ENCODE measurements around the gene PLPP1. TPM values are rescaled to one million over a fixed set of nuclear protein-coding genes. Genes with fewer than 3 reads are reported as not detected.

Gene PLPP1
- total RNA-seq, 1 donor from 2014 or later, result 31.8 TPM

DNA sequence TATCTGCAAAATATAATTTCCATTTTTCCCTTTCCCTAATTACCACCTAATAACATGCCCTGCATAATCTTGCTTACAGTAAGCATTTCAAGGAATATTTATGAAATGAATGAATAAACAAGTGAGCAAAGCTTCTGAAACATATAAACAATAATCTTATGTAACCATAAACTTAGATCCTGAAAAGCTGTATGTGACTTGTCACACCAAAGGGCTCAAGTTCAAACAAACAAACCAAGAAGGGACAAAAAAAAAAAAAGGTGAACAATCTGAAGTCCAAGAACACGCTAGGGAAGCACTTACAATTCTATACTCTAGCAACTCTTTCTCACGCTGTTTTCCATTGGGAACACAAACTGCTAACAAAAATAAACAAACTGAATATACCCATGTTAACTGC, 36.3 kb downstream of the PLPP1 start:
- Mint-ChIP-seq H3K36me3 (no peaks in the 10 kb centered on the region), H3K27ac (no peak overlapping the region), H3K9me3 (no peaks in the 10 kb centered on the region)

DNA sequence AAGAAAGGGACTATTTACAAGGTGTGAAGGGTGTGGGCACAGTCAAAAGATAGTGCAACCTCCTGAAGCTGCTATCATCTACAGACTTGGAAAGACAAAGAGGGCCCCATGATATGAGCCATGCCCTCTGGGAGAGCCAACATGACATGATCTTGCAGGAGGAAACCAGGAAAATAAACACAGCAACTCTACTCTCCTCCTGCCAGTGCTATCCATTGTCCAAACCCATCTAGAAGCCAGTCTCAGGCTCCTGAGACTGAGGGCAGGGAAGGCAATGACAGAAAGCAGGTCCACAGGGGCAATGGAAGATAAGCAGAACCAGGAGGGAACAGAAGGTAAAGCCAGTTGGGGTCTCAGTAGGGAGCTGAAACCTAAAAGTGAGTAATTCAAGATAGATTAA, 37.1 kb downstream of the PLPP1 start:
- H3K27me3 Mint-ChIP-seq (ENCODE audit: low read depth), result no peaks in the 10 kb centered on the region
- H3K9me3 Mint-ChIP-seq, result no peaks in the 10 kb centered on the region
- no peak overlapping the region for H3K27ac Mint-ChIP-seq
- DNase-seq (ENCODE audit: low spot score in 2 of 2, unreplicated experiment in 2 of 2), result no peak
- H3K4me1 Mint-ChIP-seq, result peaks cover 12% of the 10 kb centered on the region
- no peak overlapping the region for H3K4me3 Mint-ChIP-seq
- TF ChIP-seq, protein P1, sequence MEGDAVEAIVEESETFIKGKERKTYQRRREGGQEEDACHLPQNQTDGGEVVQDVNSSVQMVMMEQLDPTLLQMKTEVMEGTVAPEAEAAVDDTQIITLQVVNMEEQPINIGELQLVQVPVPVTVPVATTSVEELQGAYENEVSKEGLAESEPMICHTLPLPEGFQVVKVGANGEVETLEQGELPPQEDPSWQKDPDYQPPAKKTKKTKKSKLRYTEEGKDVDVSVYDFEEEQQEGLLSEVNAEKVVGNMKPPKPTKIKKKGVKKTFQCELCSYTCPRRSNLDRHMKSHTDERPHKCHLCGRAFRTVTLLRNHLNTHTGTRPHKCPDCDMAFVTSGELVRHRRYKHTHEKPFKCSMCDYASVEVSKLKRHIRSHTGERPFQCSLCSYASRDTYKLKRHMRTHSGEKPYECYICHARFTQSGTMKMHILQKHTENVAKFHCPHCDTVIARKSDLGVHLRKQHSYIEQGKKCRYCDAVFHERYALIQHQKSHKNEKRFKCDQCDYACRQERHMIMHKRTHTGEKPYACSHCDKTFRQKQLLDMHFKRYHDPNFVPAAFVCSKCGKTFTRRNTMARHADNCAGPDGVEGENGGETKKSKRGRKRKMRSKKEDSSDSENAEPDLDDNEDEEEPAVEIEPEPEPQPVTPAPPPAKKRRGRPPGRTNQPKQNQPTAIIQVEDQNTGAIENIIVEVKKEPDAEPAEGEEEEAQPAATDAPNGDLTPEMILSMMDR (IDR thresholded peaks at IDR 0.05; ENCODE audit: unreplicated experiment), result no peak
- no peaks in the 10 kb centered on the region for H3K36me3 Mint-ChIP-seq

More for the DNA sequence above, 36.3 kb downstream of the PLPP1 start:
- DNase-seq (ENCODE audit: low spot score in 2 of 2, unreplicated experiment in 2 of 2), result no peak
- H3K4me3 Mint-ChIP-seq, result no peak overlapping the region
- peaks cover 19% of the 10 kb centered on the region for H3K4me1 Mint-ChIP-seq
- TF ChIP-seq, protein P1 (IDR thresholded peaks at IDR 0.05; ENCODE audit: unreplicated experiment), result no peak
- H3K27me3 Mint-ChIP-seq (ENCODE audit: low read depth), result no peaks in the 10 kb centered on the region

DNA sequence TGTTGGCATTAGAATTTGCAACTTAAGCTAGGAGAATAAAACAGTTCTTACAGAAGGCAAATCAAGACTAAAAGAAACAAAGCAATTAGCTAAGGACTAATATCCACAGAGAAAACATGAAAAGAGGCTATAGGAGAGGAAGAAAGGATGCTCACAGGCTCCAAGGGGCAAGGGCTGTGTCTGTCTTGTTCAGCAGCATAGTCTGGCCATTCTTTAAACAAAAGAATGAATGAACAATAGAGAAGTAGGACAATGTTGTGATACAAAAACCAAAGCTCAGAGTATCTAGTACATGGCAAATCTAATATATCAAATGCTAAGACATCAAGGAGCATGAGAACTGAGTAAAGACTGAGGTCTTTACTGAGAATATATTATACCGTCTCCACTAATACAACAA, 39.5 kb downstream of the PLPP1 start:
- H3K27me3 Mint-ChIP-seq (ENCODE audit: low read depth), result no peaks in the 10 kb centered on the region
- TF ChIP-seq, protein P1 (IDR thresholded peaks at IDR 0.05; ENCODE audit: unreplicated experiment), result no peak

DNA sequence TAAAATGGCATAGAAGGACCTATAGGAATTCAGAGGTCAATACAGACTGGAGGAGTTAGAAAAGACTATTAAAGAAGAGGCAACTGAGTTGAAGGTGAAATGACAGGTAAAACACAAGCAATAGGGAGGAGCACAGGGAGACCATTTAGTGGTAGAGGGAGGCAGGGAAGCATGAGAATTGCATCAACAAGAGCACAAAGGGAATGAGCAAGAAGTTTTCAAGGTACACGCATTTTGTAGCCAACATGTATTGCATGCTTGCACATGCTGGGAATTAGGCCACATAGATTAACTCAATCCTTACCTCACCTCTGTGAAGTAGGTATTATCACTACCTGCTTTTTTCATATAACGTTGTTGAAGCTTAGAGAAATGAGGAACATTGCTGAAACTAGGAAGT, 42.3 kb downstream of the PLPP1 start:
- Mint-ChIP-seq H3K4me3 (no peak overlapping the region), H3K27me3 (ENCODE audit: low read depth) (no peaks in the 10 kb centered on the region), H3K9me3 (no peaks in the 10 kb centered on the region), H3K36me3 (peaks cover 4% of the 10 kb centered on the region), H3K4me1 (peaks cover 5% of the 10 kb centered on the region), H3K27ac (no peak overlapping the region)
- no peak for DNase-seq (ENCODE audit: low spot score in 2 of 2, unreplicated experiment in 2 of 2)
- TF ChIP-seq, protein P1 (IDR thresholded peaks at IDR 0.05; ENCODE audit: unreplicated experiment), result no peak

More for the DNA sequence above, 39.5 kb downstream of the PLPP1 start:
- Mint-ChIP-seq H3K36me3 (peaks cover 4% of the 10 kb centered on the region), H3K9me3 (no peaks in the 10 kb centered on the region), H3K4me3 (no peak overlapping the region), H3K4me1 (peaks cover 7% of the 10 kb centered on the region), H3K27ac (no peak overlapping the region)
- DNase-seq (ENCODE audit: low spot score in 2 of 2, unreplicated experiment in 2 of 2), result no peak

DNA sequence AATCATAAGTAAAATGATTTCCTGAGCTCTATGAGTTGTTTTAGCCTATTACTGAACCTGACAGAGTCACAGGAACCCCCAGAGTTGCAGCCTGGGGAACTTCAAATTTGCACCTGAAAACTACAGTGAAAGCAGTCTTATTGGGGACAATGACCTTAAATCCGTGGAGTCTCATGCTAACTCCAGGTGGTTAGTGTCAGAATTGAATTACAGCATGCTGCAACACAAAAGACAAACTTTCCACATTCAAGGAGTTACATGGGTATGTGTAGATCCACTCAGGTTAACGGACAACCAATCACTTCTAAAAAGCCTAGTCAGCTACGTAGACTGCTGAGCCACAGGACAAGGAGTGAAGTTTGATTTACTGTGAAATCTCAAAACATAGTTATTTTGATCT, 49.7 kb downstream of the PLPP1 start:
- TF ChIP-seq, protein P1 (IDR thresholded peaks at IDR 0.05; ENCODE audit: unreplicated experiment), result no peak
- Mint-ChIP-seq H3K9me3 (no peaks in the 10 kb centered on the region), H3K27ac (no peak overlapping the region), H3K36me3 (peaks cover 2% of the 10 kb centered on the region), H3K4me1 (peaks cover 4% of the 10 kb centered on the region), H3K4me3 (no peak overlapping the region), H3K27me3 (ENCODE audit: low read depth) (no peaks in the 10 kb centered on the region)
- DNase-seq (ENCODE audit: low spot score in 2 of 2, unreplicated experiment in 2 of 2), result no peak

DNA sequence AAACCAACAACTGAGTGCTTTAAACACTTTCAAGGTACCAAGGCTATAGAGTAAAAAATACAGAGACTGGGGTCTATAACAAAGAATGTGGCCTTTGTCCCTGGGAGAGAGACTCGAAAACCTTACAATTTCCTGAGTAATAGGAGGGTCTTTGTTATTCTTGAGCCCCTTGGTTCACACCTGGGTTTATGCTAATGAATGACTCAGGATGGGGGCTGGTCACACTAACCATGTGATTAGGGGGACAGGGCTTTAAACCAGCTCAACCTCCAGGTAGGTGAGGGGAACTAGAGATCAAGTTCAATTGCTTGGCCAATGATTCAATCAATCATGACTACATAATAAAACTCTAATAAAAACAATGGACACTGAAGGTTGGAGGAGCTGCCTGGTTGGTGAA, 50.2 kb downstream of the PLPP1 start:
- no peak for DNase-seq (ENCODE audit: low spot score in 2 of 2, unreplicated experiment in 2 of 2)
- Mint-ChIP-seq H3K36me3 (peaks cover 2% of the 10 kb centered on the region), H3K27me3 (ENCODE audit: low read depth) (no peaks in the 10 kb centered on the region), H3K4me1 (peaks cover 4% of the 10 kb centered on the region), H3K27ac (no peak overlapping the region), H3K9me3 (no peaks in the 10 kb centered on the region), H3K4me3 (no peak overlapping the region)
- TF ChIP-seq, protein P1 (IDR thresholded peaks at IDR 0.05; ENCODE audit: unreplicated experiment), result no peak
